ENCODE results near the gene RBM18. TPM values are rescaled to one million over a fixed set of nuclear protein-coding genes. Genes with fewer than 3 reads are reported as not detected.

The RBM18 gene
- total RNA-seq, 4 donors from 2014 or later, result 0.80 to 9.7 (median 4.6) TPM

- H3K4me3 ChIP-seq, result no peak overlapping the region
- no peak for DNase-seq
- no peaks in the 10 kb centered on the region for H3K4me1 ChIP-seq
- H3K9me3 ChIP-seq, result no peaks in the 10 kb centered on the region
- peaks cover 0 to 28% (median 13%) of the 10 kb centered on the region in 4 donors for H3K36me3 ChIP-seq
- TF ChIP-seq CTCF (IDR thresholded peaks at IDR 0.05) (no peak), EP300 (IDR thresholded peaks at IDR 0.05; ENCODE audit: low read depth) (no peak), POLR2AphosphoS5 (IDR thresholded peaks at IDR 0.05) (no peak)
- intact Hi-C loops (cut with DNase I; ENCODE audit: low total_unique reads), result no loop called here
- WGBS, 2 donors (ENCODE audit: low coverage in 1 of 2), result 88 to 100% methylated on average over 2 of the region's 2 CpGs
- in situ Hi-C loops (cut with MboI; ENCODE audit: low pct_ligation_motif_present in 1 of 4, low pct_unique_long_range_greater_than_20kb in 1 of 4, low sequenced_read_pairs in 3 of 4), result no loop called here
- H3K27me3 ChIP-seq, result no peaks in the 10 kb centered on the region
- no peak overlapping the region for H3K27ac ChIP-seq
These were observed 13.3 kb downstream of the RBM18 start for GRCh38 chr9:122251351-122251750.

DNA sequence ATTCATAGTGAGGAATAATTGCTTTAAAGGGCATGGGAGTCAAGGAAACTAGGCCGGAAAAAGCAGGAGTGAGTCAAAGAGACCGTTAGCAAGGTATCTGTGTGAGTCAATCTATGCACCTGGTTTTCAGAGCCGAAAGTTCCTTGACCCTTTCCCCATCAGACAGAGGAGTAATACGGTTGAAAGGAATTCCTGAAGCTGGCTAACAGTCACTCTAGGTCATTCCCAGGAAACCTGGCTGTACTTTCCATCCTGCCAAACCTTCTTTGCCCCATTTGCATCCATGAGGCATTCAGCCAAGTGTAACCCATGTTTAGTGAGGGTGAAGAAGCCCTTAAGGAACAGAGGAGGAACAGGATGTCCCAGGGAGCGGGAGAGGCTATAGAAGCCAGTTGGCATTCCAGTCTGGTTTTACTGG, 16.2 kb downstream of the RBM18 start:
- Histone ChIP-seq H3K27me3 (no peaks in the 10 kb centered on the region), H3K36me3 (peaks cover 0 to 56% (median 28%) of the 10 kb centered on the region in 4 donors), H3K9me3 (no peaks in the 10 kb centered on the region), H3K4me3 (no peak overlapping the region), H3K27ac (no peak overlapping the region), H3K4me1 (no peaks in the 10 kb centered on the region)
- TF ChIP-seq CTCF (IDR thresholded peaks at IDR 0.05) (no peak), POLR2A (IDR thresholded peaks at IDR 0.05) (no peak), EP300 (IDR thresholded peaks at IDR 0.05; ENCODE audit: low read depth) (no peak), POLR2AphosphoS5 (IDR thresholded peaks at IDR 0.05) (no peak)
- intact Hi-C loops (cut with DNase I; ENCODE audit: low total_unique reads), result no loop called here
- in situ Hi-C loops (cut with MboI; ENCODE audit: low pct_ligation_motif_present in 1 of 4, low pct_unique_long_range_greater_than_20kb in 1 of 4, low sequenced_read_pairs in 3 of 4), result no loop called here
- WGBS, 2 donors (ENCODE audit: low coverage in 1 of 2), result 89 to 94% methylated on average over 3 to 5 of the region's 5 CpGs
- DNase-seq, result no peak

DNA sequence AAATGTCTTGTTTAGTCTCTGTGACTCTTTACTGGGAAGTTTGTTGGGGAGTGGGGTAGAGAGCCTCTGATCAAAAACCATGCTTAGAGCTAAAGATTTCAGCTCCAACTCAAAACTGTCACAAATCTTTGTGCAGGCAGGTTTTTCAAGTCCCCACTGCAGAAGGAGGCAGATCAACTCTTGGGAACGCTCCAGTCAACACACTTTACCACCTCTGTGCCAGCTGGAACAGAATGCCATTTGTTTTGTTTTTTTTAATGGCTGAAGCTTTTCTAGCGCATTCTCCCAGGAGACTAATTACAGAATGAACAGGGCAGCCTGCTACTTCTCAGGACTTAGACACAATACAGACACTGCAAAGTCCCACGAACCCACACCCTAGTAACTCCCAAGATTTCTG, 18.0 kb downstream of the RBM18 start:
- no peaks in the 10 kb centered on the region for H3K27me3 ChIP-seq
- H3K4me3 ChIP-seq, result no peak overlapping the region
- H3K27ac ChIP-seq, result no peak overlapping the region
- no peaks in the 10 kb centered on the region for H3K4me1 ChIP-seq
- H3K36me3 ChIP-seq, result peaks cover 0 to 67% (median 33%) of the 10 kb centered on the region in 4 donors
- in situ Hi-C loops (cut with MboI; ENCODE audit: low pct_ligation_motif_present in 1 of 4, low pct_unique_long_range_greater_than_20kb in 1 of 4, low sequenced_read_pairs in 3 of 4) (no loop called here), intact Hi-C loops (cut with DNase I; ENCODE audit: low total_unique reads) (no loop called here)
- TF ChIP-seq POLR2AphosphoS5 (IDR thresholded peaks at IDR 0.05), result no peak
- TF ChIP-seq CTCF (IDR thresholded peaks at IDR 0.05), result no peak
- no peak for TF ChIP-seq EP300 (IDR thresholded peaks at IDR 0.05; ENCODE audit: low read depth)
- TF ChIP-seq POLR2A (IDR thresholded peaks at IDR 0.05), result no peak
- no peak for DNase-seq
- no peaks in the 10 kb centered on the region for H3K9me3 ChIP-seq
- 83 to 91% methylated on average over 3 of the region's 3 CpGs for WGBS, 2 donors (ENCODE audit: low coverage in 1 of 2)

DNA sequence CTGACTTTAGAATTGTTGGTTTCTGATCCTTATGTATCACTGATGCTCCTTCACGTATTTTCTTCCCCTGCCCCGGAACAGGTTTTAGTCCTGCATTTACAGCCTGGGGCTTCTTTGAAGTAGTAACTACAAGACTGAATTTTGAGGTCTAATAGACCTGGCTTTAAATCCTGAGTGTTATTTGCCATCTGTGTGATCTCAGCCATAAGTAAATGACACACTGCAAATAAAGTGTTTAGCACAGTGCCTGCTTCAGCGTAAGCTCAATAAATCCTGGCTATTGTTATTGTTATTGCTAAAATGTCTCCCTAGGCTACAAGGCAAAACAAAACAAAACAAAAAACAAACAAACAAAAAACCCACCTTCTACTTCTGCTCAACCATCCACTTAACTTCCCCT, 20.3 kb downstream of the RBM18 start:
- 71 to 79% methylated on average over 3 of the region's 3 CpGs for WGBS, 2 donors (ENCODE audit: low coverage in 1 of 2)
- H3K36me3 ChIP-seq, result peaks cover 0 to 75% (median 33%) of the 10 kb centered on the region in 4 donors
- in situ Hi-C loops (cut with MboI; ENCODE audit: low pct_ligation_motif_present in 1 of 4, low pct_unique_long_range_greater_than_20kb in 1 of 4, low sequenced_read_pairs in 3 of 4), result no loop called here

GRCh38 chr9:122239722-122240121, 24.9 kb downstream of the RBM18 start:
- no peak for TF ChIP-seq POLR2A (IDR thresholded peaks at IDR 0.05)
- no peak for TF ChIP-seq EP300 (IDR thresholded peaks at IDR 0.05; ENCODE audit: low read depth)
- no peak for TF ChIP-seq CTCF (IDR thresholded peaks at IDR 0.05)
- no peak for TF ChIP-seq POLR2AphosphoS5 (IDR thresholded peaks at IDR 0.05)
- H3K36me3 ChIP-seq, result peaks cover 0 to 47% (median 21%) of the 10 kb centered on the region in 4 donors
- H3K9me3 ChIP-seq, result no peaks in the 10 kb centered on the region
- in situ Hi-C loops (cut with MboI; ENCODE audit: low pct_ligation_motif_present in 1 of 4, low pct_unique_long_range_greater_than_20kb in 1 of 4, low sequenced_read_pairs in 3 of 4), result no loop called here
- DNase-seq, result no peak
- H3K4me1 ChIP-seq, result no peaks in the 10 kb centered on the region
- intact Hi-C loops (cut with DNase I; ENCODE audit: low total_unique reads), result no loop called here
- no peak overlapping the region for H3K27ac ChIP-seq
- H3K27me3 ChIP-seq, result no peaks in the 10 kb centered on the region
- WGBS, 2 donors (ENCODE audit: low coverage in 1 of 2), result 63 to 74% methylated on average over 5 of the region's 5 CpGs
- no peak overlapping the region for H3K4me3 ChIP-seq

More for the DNA sequence above, 20.3 kb downstream of the RBM18 start:
- Histone ChIP-seq H3K9me3 (no peaks in the 10 kb centered on the region), H3K27me3 (no peaks in the 10 kb centered on the region), H3K27ac (no peak overlapping the region), H3K4me3 (no peak overlapping the region), H3K4me1 (no peaks in the 10 kb centered on the region)
- TF ChIP-seq POLR2AphosphoS5 (IDR thresholded peaks at IDR 0.05), result no peak
- DNase-seq, result no peak
- intact Hi-C loops (cut with DNase I; ENCODE audit: low total_unique reads), result no loop called here
